ENCODE data around the gene DDA1. TPM values are rescaled to one million over a fixed set of nuclear protein-coding genes. Genes with fewer than 3 reads are reported as not detected.

The DDA1 gene
- total and polyA plus RNA-seq, 2 of the 13 experiments (the other 11 are each of a cell fraction or from before 2014, with no cell fraction given), result 24.5 to 26.0 TPM

GRCh38 chr19:17340302-17340870 lies 31.0 kb downstream of the DDA1 start (continued):
- TF ChIP-seq ZNF333 (CRISPR knock-in tag; IDR thresholded peaks at IDR 0.05; ENCODE audit: borderline replicate concordance), result no peak
- TF ChIP-seq CSRNP1 (CRISPR knock-in tag; IDR thresholded peaks at IDR 0.05), result no peak
- no peak for TF ChIP-seq SRSF9 (IDR thresholded peaks at IDR 0.05; ENCODE audit: borderline replicate concordance, insufficient read depth, low read depth, low read length, poor library complexity, severe bottlenecking)
- TF ChIP-seq PHF21A (CRISPR knock-in tag; IDR thresholded peaks at IDR 0.05), result peak; percentile 13; the same call in 1 of the 2 replicates
- TF ChIP-seq ZBTB7B (CRISPR knock-in tag; IDR thresholded peaks at IDR 0.05), result no peak
- no peak for TF ChIP-seq ZBTB37 (CRISPR knock-in tag; IDR thresholded peaks at IDR 0.05)
- TF ChIP-seq SRSF4 (IDR thresholded peaks at IDR 0.05; ENCODE audit: low read depth, low read length, poor library complexity, severe bottlenecking), result no peak
- no peak for TF ChIP-seq PLRG1 (conservative IDR thresholded peaks at IDR 0.05)
- TF ChIP-seq, protein P1, sequence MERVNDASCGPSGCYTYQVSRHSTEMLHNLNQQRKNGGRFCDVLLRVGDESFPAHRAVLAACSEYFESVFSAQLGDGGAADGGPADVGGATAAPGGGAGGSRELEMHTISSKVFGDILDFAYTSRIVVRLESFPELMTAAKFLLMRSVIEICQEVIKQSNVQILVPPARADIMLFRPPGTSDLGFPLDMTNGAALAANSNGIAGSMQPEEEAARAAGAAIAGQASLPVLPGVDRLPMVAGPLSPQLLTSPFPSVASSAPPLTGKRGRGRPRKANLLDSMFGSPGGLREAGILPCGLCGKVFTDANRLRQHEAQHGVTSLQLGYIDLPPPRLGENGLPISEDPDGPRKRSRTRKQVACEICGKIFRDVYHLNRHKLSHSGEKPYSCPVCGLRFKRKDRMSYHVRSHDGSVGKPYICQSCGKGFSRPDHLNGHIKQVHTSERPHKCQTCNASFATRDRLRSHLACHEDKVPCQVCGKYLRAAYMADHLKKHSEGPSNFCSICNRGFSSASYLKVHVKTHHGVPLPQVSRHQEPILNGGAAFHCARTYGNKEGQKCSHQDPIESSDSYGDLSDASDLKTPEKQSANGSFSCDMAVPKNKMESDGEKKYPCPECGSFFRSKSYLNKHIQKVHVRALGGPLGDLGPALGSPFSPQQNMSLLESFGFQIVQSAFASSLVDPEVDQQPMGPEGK (CRISPR knock-in tag; IDR thresholded peaks at IDR 0.05), result peak; percentile 51
- TF ChIP-seq, protein P2, sequence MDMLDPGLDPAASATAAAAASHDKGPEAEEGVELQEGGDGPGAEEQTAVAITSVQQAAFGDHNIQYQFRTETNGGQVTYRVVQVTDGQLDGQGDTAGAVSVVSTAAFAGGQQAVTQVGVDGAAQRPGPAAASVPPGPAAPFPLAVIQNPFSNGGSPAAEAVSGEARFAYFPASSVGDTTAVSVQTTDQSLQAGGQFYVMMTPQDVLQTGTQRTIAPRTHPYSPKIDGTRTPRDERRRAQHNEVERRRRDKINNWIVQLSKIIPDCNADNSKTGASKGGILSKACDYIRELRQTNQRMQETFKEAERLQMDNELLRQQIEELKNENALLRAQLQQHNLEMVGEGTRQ (IDR thresholded peaks at IDR 0.05; ENCODE audit: low read depth, low read length), result no peak
- TF ChIP-seq, protein P2 (CRISPR knock-in tag; IDR thresholded peaks at IDR 0.05; ENCODE audit: borderline replicate concordance), result no peak
- no peak for TF ChIP-seq JDP2 (CRISPR knock-in tag; IDR thresholded peaks at IDR 0.05; ENCODE audit: borderline replicate concordance)
- TF ChIP-seq ZNF746 (CRISPR knock-in tag; IDR thresholded peaks at IDR 0.05), result no peak
- no peak for TF ChIP-seq ZNF260 (CRISPR knock-in tag; IDR thresholded peaks at IDR 0.05; ENCODE audit: borderline replicate concordance, low read depth)
- TF ChIP-seq ZFP91 (CRISPR knock-in tag; IDR thresholded peaks at IDR 0.05; ENCODE audit: borderline replicate concordance), result no peak
- TF ChIP-seq, protein P3, sequence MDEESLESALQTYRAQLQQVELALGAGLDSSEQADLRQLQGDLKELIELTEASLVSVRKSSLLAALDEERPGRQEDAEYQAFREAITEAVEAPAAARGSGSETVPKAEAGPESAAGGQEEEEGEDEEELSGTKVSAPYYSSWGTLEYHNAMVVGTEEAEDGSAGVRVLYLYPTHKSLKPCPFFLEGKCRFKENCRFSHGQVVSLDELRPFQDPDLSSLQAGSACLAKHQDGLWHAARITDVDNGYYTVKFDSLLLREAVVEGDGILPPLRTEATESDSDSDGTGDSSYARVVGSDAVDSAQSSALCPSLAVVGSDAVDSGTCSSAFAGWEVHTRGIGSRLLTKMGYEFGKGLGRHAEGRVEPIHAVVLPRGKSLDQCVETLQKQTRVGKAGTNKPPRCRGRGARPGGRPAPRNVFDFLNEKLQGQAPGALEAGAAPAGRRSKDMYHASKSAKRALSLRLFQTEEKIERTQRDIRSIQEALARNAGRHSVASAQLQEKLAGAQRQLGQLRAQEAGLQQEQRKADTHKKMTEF (CRISPR knock-in tag; IDR thresholded peaks at IDR 0.05), result no peak
- no peak for TF ChIP-seq TAF1 (CRISPR knock-in tag; IDR thresholded peaks at IDR 0.05)
- no peak for TF ChIP-seq HIVEP1 (CRISPR knock-in tag; IDR thresholded peaks at IDR 0.05)
- no peak for TF ChIP-seq ZNF75D (CRISPR knock-in tag; IDR thresholded peaks at IDR 0.05; ENCODE audit: borderline replicate concordance)
